ENCODE measurements around the gene PTGFR.

- TF ChIP-seq EP300 (IDR thresholded peaks at IDR 0.05): no peak
- no peak for TF ChIP-seq CTCF (IDR thresholded peaks at IDR 0.05)
Observed at GRCh38 chr1:78500529-78500928, 9.8 kb downstream of the PTGFR start.
